B cell (primary cell): ENCODE results near the gene KCNC1. TPM values are rescaled to one million over a fixed set of nuclear protein-coding genes. Genes with fewer than 3 reads are reported as not detected.

Experiments used
- ATAC-seq: fragments of 200-7000 bp; cut with Tn5 transposase; one replicate; pipeline ENCODE4 v1.10.0; 2021; ENCODE audit warnings: low read depth, mild to moderate bottlenecking, moderate number of reproducible peaks, moderate library complexity
- CTCF ChIA-PET: fragments of 350-600 bp; sonication (Branson Sonifier 250); formaldehyde crosslinking; loops from one replicate; lab custom pipeline; 2021; ENCODE audit warnings: antibody characterized with exemption, inconsistent platforms; lab: Charles Lee
- POLR2A ChIA-PET: fragments of 350-600 bp; sonication (Branson Sonifier 250); formaldehyde crosslinking; loops from one replicate; lab custom pipeline; 2021; ENCODE audit warnings: antibody characterized with exemption; lab: Charles Lee
- DNase-seq: peaks from one replicate; pipeline ENCODE4 v3.0.0; 2013
- H2AFZ ChIP-seq: 2 replicates; pipeline ENCODE4 v1.6.1; 2012; ENCODE audit warnings: mild to moderate bottlenecking, low read depth, low read length; ENCODE audit not compliant: insufficient read depth, poor library complexity, severe bottlenecking
- H3K27ac ChIP-seq, 2 donors: 1 replicate in 1 of 2; 2 replicates in 1 of 2; pipeline ENCODE4 v1.5.1; 2012 to 2013; ENCODE audit warnings: low read length in 2 of 2, mild to moderate bottlenecking in 2 of 2, moderate library complexity in 1 of 2
- H3K27me3 ChIP-seq, 4 experiments: fragments of 200-600 bp in 1 of 4; sonication (generic) in 1 of 4; replicated peaks in 1 of 4; 1 replicate in 2 of 4; 2 replicates in 2 of 4; pipeline versions ENCODE4 v1.6.1 to v1.7.0; 2013 to 2016; ENCODE audit warnings: low read length in 3 of 4, mild to moderate bottlenecking in 2 of 4, mixed read lengths in 1 of 4, moderate library complexity in 1 of 4; ENCODE audit not compliant: insufficient read depth in 4 of 4, control insufficient read depth in 3 of 4; ENCODE audit errors: control extremely low read depth in 1 of 4
- H3K36me3 ChIP-seq, 2 experiments: replicated peaks in 1 of 2; 1 replicate in 1 of 2; 2 replicates in 1 of 2; pipeline versions ENCODE4 v1.6.1 to v1.7.1; 2013; ENCODE audit warnings: low read length in 1 of 2; ENCODE audit not compliant: insufficient read depth in 2 of 2, control insufficient read depth in 1 of 2; ENCODE audit errors: control extremely low read depth in 1 of 2, extremely low read depth in 1 of 2
- H3K4me1 ChIP-seq, 2 donors: fragments of 200-600 bp in 1 of 2; sonication (generic) in 1 of 2; 1 replicate in 1 of 2; 2 replicates in 1 of 2; pipeline versions ENCODE4 v1.5.1 to v1.6.1; 2013 to 2017; ENCODE audit warnings: low read length in 2 of 2; ENCODE audit not compliant: control insufficient read depth in 2 of 2, insufficient read depth in 2 of 2
- H3K4me2 ChIP-seq: replicated peaks from 2 replicates; pipeline ENCODE3; 2012; ENCODE audit warnings: mild to moderate bottlenecking, low read depth, low read length; ENCODE audit not compliant: poor library complexity, severe bottlenecking
- H3K4me3 ChIP-seq, 5 experiments: fragments of 200-600 bp in 1 of 5; sonication (generic) in 1 of 5; 1 replicate in 3 of 5; 2 replicates in 2 of 5; pipeline versions ENCODE4 v1.5.1 to v1.7.0; 2011 to 2016; ENCODE audit warnings: low read length in 4 of 5, mild to moderate bottlenecking in 4 of 5, low read depth in 2 of 5, control low read depth in 1 of 5, moderate library complexity in 1 of 5; ENCODE audit not compliant: insufficient read depth in 1 of 5; ENCODE audit errors: control extremely low read depth in 1 of 5, extremely low read depth in 1 of 5
- H3K79me2 ChIP-seq: fragments of 200-600 bp; sonication (generic); one replicate; pipeline ENCODE4 v1.6.0; 2016; ENCODE audit warnings: low read length; ENCODE audit not compliant: control insufficient read depth, insufficient read depth
- H3K9ac ChIP-seq: fragments of 200-600 bp; sonication (generic); 2 replicates; pipeline ENCODE4 v1.6.1; 2017; ENCODE audit warnings: mild to moderate bottlenecking, low read length, moderate library complexity
- H3K9me3 ChIP-seq, 3 donors: one replicate each; pipeline versions ENCODE4 v1.6.1 to v1.7.1; 2013; ENCODE audit warnings: low read length in 2 of 3; ENCODE audit not compliant: control insufficient read depth in 2 of 3, insufficient read depth in 1 of 3; ENCODE audit errors: control extremely low read depth in 1 of 3
- H4K20me1 ChIP-seq: 2 replicates; pipeline ENCODE4 v1.6.0; 2012; ENCODE audit warnings: mild to moderate bottlenecking, low read length; ENCODE audit not compliant: insufficient read depth, control insufficient read depth, poor library complexity, severe bottlenecking
- H3K27ac Mint-ChIP-seq: one replicate; pipeline ENCODE4 v1.8.0; 2021; ENCODE audit warnings: mixed read lengths
- H3K27me3 Mint-ChIP-seq: one replicate; pipeline ENCODE4 v1.8.0; 2021; ENCODE audit warnings: mixed read lengths
- H3K4me1 Mint-ChIP-seq: one replicate; pipeline ENCODE4 v1.8.0; 2021; ENCODE audit warnings: mixed read lengths
- H3K4me3 Mint-ChIP-seq: one replicate; pipeline ENCODE4 v1.8.0; 2021; ENCODE audit warnings: mixed read lengths
- H3K9me3 Mint-ChIP-seq: one replicate; pipeline ENCODE4 v1.8.0; 2022; ENCODE audit warnings: mixed read lengths; ENCODE audit not compliant: insufficient read depth
- EZH2 ChIP-seq: IDR thresholded peaks from 2 replicates; pipeline ENCODE4 v1.6.1; 2012; ENCODE audit warnings: borderline replicate concordance, low read depth, mild to moderate bottlenecking, moderate library complexity, low read length; ENCODE audit not compliant: insufficient read depth, poor library complexity, severe bottlenecking
- WGBS: methylation state at CpG from one replicate; pipeline ENCODE4 v1.1.5; 2013; ENCODE audit warnings: missing lambda C conversion rate; ENCODE audit not compliant: insufficient coverage; 5-methylcytosine and 5-hydroxymethylcytosine counted together
- intact Hi-C: fragments of 100-400 bp; cut with micrococcal nuclease; formaldehyde crosslinking; loops from one replicate; pipeline ENCODE4 v1.10.0; 2022
- polyA plus RNA-seq: library from polyadenylated mRNA; depleted of rRNA; stranded (reverse); fragments of >200 nt; gene quantifications from 2 replicates; pipeline ENCODE4 v1.2.3, GENCODE V29; 2012
- total RNA-seq, 2 donors: library from RNA; stranded (reverse); fragments of 120-200 nt in 1 of 2; gene quantifications; 1 replicate in 1 of 2; 2 replicates in 1 of 2; pipeline versions ENCODE4 v1.2.3 to v1.2.4, GENCODE V29; 2013 to 2022
- TF ChIP-seq, protein P1 (sequence below): fragments of 200-600 bp; IDR thresholded peaks from one replicate; pipeline ENCODE4 v1.8.0; 2022; ENCODE audit warnings: antibody characterized with exemption, mild to moderate bottlenecking

Gene KCNC1
- total and polyA plus RNA-seq, 2 donors (not counting 1 experiment from before 2014, with no cell fraction given) = not detected

GRCh38 chr11:17766073-17766359, 31.4 kb downstream of the KCNC1 start:
- no peaks in the 10 kb centered on the region for H3K9me3 ChIP-seq
- H4K20me1 ChIP-seq = no peaks in the 10 kb centered on the region
- no peak overlapping the region for H3K4me3 Mint-ChIP-seq
- H3K4me1 ChIP-seq = no peaks in the 10 kb centered on the region
- over 99% methylated on average over 8 of the region's 8 CpGs for WGBS
- H3K4me1 Mint-ChIP-seq = no peaks in the 10 kb centered on the region
- ChIA-PET POLR2A (no interaction called here), CTCF (no interaction called here)
- TF ChIP-seq, protein P1, sequence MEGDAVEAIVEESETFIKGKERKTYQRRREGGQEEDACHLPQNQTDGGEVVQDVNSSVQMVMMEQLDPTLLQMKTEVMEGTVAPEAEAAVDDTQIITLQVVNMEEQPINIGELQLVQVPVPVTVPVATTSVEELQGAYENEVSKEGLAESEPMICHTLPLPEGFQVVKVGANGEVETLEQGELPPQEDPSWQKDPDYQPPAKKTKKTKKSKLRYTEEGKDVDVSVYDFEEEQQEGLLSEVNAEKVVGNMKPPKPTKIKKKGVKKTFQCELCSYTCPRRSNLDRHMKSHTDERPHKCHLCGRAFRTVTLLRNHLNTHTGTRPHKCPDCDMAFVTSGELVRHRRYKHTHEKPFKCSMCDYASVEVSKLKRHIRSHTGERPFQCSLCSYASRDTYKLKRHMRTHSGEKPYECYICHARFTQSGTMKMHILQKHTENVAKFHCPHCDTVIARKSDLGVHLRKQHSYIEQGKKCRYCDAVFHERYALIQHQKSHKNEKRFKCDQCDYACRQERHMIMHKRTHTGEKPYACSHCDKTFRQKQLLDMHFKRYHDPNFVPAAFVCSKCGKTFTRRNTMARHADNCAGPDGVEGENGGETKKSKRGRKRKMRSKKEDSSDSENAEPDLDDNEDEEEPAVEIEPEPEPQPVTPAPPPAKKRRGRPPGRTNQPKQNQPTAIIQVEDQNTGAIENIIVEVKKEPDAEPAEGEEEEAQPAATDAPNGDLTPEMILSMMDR = no peak
- no peak overlapping the region for H3K27ac ChIP-seq
- H3K4me3 ChIP-seq = no peak overlapping the region
- intact Hi-C loops = no loop called here
- H2AFZ ChIP-seq = no peak overlapping the region
- H3K27me3 ChIP-seq = no peaks in the 10 kb centered on the region
- peaks cover 13% of the 10 kb centered on the region for H3K27me3 Mint-ChIP-seq
- H3K9ac ChIP-seq = no peak overlapping the region
- ATAC-seq (no peak), DNase-seq (no peak)
- H3K9me3 Mint-ChIP-seq = no peaks in the 10 kb centered on the region
- H3K4me2 ChIP-seq = no peak overlapping the region
- no peaks in the 10 kb centered on the region for H3K79me2 ChIP-seq
- H3K36me3 ChIP-seq = no peaks in the 10 kb centered on the region
- no peak overlapping the region for H3K27ac Mint-ChIP-seq

DNA sequence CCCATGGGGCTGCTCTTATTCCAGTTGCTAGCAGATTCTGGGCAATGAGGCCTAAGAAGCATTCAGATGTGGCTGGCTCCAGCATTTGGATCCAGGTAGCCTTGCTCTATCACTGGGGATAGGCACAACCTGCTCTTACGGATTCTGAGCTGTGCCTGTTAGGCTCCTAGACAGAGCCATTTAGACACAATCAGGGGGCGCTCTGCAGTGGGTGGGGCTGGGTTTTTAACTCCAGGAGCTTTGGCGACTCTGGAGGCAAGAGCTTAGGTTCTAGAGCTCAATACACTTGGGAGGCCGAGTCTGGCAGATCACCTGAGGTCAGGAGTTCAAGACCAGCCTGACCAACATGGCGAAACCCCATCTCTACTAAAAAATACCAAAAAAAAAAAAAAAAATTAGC, 32.0 kb downstream of the KCNC1 start:
- H3K27ac ChIP-seq = no peak overlapping the region
- no peak overlapping the region for H3K4me3 Mint-ChIP-seq
- H4K20me1 ChIP-seq = no peaks in the 10 kb centered on the region
- ChIA-PET POLR2A (no interaction called here), CTCF (no interaction called here)
- no peaks in the 10 kb centered on the region for H3K9me3 Mint-ChIP-seq
- no peak overlapping the region for H2AFZ ChIP-seq
- no peak for ATAC-seq
- peaks cover 13% of the 10 kb centered on the region for H3K27me3 Mint-ChIP-seq
- 65% methylated on average over 4 of the region's 5 CpGs for WGBS
- H3K79me2 ChIP-seq = no peaks in the 10 kb centered on the region
- no peaks in the 10 kb centered on the region for H3K4me1 ChIP-seq
- no peak overlapping the region for H3K4me3 ChIP-seq
- intact Hi-C loops = no loop called here
- H3K4me2 ChIP-seq = no peak overlapping the region
- DNase-seq = no peak
- no peaks in the 10 kb centered on the region for H3K36me3 ChIP-seq
- no peak for TF ChIP-seq EZH2
- TF ChIP-seq, protein P1 = no peak
- H3K4me1 Mint-ChIP-seq = no peaks in the 10 kb centered on the region
- no peak overlapping the region for H3K9ac ChIP-seq
- H3K27ac Mint-ChIP-seq = no peak overlapping the region
- peaks cover 0 to under 1% (median 0%) of the 10 kb centered on the region in 3 donors for H3K9me3 ChIP-seq
- no peaks in the 10 kb centered on the region for H3K27me3 ChIP-seq
